Spleen (tissue), 11 donors: ENCODE measurements around the gene TFPI. TPM values are rescaled to one million over a fixed set of nuclear protein-coding genes. Genes with fewer than 3 reads are reported as not detected.

ENCODE experiments used
- DNase-seq: peaks from one replicate; pipeline ENCODE4 v3.0.0-alpha.2; 2020
- H3K27ac ChIP-seq, 8 donors: fragments of 200-600 bp; sonication (generic) in 7 of 8; 1 replicate in 4 of 8; 2 replicates in 4 of 8; pipeline versions ENCODE4 v1.5.0 to v1.8.0; 2016 to 2021; ENCODE audit warnings: inconsistent platforms in 4 of 8, mild to moderate bottlenecking in 4 of 8, moderate library complexity in 1 of 8
- H3K27me3 ChIP-seq, 7 donors: fragments of 200-600 bp; sonication (generic) in 6 of 7; replicated peaks in 1 of 7; 1 replicate in 4 of 7; 2 replicates in 3 of 7; pipeline versions ENCODE4 v1.5.0 to v1.8.0; 2016 to 2021; ENCODE audit warnings: inconsistent platforms in 3 of 7, mild to moderate bottlenecking in 1 of 7
- H3K36me3 ChIP-seq, 6 donors: fragments of 200-600 bp; sonication (generic) in 5 of 6; 1 replicate in 4 of 6; 2 replicates in 2 of 6; pipeline versions ENCODE4 v1.5.0 to v1.8.0; 2016 to 2021; ENCODE audit warnings: inconsistent platforms in 2 of 6
- H3K4me1 ChIP-seq, 6 donors: fragments of 200-600 bp; sonication (generic) in 5 of 6; 1 replicate in 3 of 6; 2 replicates in 3 of 6; pipeline versions ENCODE4 v1.5.0 to v1.8.0; 2016 to 2021; ENCODE audit warnings: inconsistent platforms in 3 of 6
- H3K4me3 ChIP-seq, 8 donors: fragments of 200-600 bp; sonication (generic) in 7 of 8; 1 replicate in 4 of 8; 2 replicates in 4 of 8; pipeline versions ENCODE4 v1.5.0 to v1.8.0; 2016 to 2021; ENCODE audit warnings: inconsistent platforms in 4 of 8, mild to moderate bottlenecking in 4 of 8, moderate library complexity in 2 of 8
- H3K9me3 ChIP-seq, 8 donors: fragments of 200-600 bp; sonication (generic) in 7 of 8; 1 replicate in 4 of 8; 2 replicates in 4 of 8; pipeline versions ENCODE4 v1.5.0 to v1.8.0; 2016 to 2021; ENCODE audit warnings: inconsistent platforms in 4 of 8
- POLR2A ChIP-seq, 3 donors: fragments of 450-650 bp; IDR thresholded peaks; one replicate each; pipeline ENCODE4 v1.5.1; 2017; ENCODE audit warnings: antibody characterized with exemption in 3 of 3, mild to moderate bottlenecking in 1 of 3
- POLR2AphosphoS5 ChIP-seq, 3 donors: sonication (generic); formaldehyde crosslinking; IDR thresholded peaks; one replicate each; pipeline ENCODE4 v1.5.1; 2017; ENCODE audit warnings: antibody characterized with exemption in 3 of 3
- WGBS, 5 donors: extraction: QIAGEN DNeasy Blood & Tissue Kit in 3 of 5; methylation state at CpG; one replicate each; pipeline versions ENCODE4 v1.1.5 to v1.1.7; 2013 to 2018; 5-methylcytosine and 5-hydroxymethylcytosine counted together
- intact Hi-C: fragments of 100-400 bp; cut with DNase I; formaldehyde crosslinking; loops from one replicate; pipeline ENCODE4 v1.15.0; 2023; ENCODE audit warnings: low total_unique reads
- polyA plus RNA-seq, 3 donors: library from polyadenylated mRNA; stranded (reverse); fragments of 200-250 nt; gene quantifications; one replicate each; pipeline ENCODE4 v1.2.1, GENCODE V29; 2013
- total RNA-seq, 7 donors: library from RNA; depleted of rRNA in 3 of 7; stranded (reverse); fragments of >200 nt in 3 of 7; fragmentation: NEBNext Ultra II Directional in 4 of 7; extraction: Animal tissue kit (Norgen Biotek cat#: 25700) in 4 of 7; gene quantifications; one replicate each; pipeline versions ENCODE4 v1.1.0 to v1.2.1, GENCODE V29; 2016 to 2021
- TF ChIP-seq, protein P1 (sequence below), 11 experiments: fragments of 200-600 bp in 7 of 11; fragments of 450-650 bp in 4 of 11; sonication (generic) in 4 of 11; IDR thresholded peaks in 8 of 11; conservative IDR thresholded peaks in 3 of 11; 1 replicate in 7 of 11; 2 replicates in 4 of 11; pipeline versions ENCODE4 v1.4.0 to v1.8.0; 2016 to 2021; ENCODE audit warnings: antibody characterized with exemption in 11 of 11, inconsistent platforms in 4 of 11, mild to moderate bottlenecking in 1 of 11
- donor health status: healthy with polysubstance abuse.
- donor health status: DM: no; HTN: no; CAD: no; lungs with moderate emphysema.
- donor health status: DM: no; HTN: no; CAD: no.
- donor health status: Bipolar disorder and iron deficiency.
- donor health status: healthy.
- donor health status: DM: no; HTN: no; CAD: no.
- donor health status: DM: yes; HTN: yes; CAD: no.

TFPI gene
- total and polyA plus RNA-seq, 10 donors, result 7.4 to 117 (median 44.8) TPM

DNA sequence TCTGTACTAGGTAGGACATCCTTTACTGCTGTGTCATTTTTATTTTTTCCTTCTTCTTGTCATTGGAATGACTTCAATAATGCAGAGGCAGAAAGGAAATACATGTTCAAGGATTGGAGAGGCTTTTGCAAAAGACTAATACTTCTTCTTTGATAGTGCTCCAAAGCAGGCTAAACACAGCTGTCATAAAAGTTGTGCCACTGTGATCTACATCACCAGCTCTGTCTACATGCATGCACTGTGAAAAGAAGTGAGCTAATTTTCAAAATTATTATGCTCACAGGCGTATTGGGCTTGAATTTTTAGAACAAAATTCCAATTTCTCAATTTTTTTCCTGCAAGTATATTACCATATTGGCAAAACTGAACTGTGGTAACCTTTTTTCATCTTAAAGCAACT is 68.7 kb downstream of the TFPI start:
- Histone ChIP-seq H3K36me3 (no peaks in the 10 kb centered on the region), H3K9me3 (no peaks in the 10 kb centered on the region), H3K4me1 (peaks cover 0 to 10% (median 5%) of the 10 kb centered on the region in 6 donors), H3K27ac (no peak overlapping the region), H3K4me3 (no peak overlapping the region), H3K27me3 (no peaks in the 10 kb centered on the region)
- intact Hi-C loops, result no loop called here
- 57 to 88% (median 65%) methylated on average over 1 of the region's 1 CpG for WGBS, 5 donors
- DNase-seq, result no peak
- TF ChIP-seq, protein P1, sequence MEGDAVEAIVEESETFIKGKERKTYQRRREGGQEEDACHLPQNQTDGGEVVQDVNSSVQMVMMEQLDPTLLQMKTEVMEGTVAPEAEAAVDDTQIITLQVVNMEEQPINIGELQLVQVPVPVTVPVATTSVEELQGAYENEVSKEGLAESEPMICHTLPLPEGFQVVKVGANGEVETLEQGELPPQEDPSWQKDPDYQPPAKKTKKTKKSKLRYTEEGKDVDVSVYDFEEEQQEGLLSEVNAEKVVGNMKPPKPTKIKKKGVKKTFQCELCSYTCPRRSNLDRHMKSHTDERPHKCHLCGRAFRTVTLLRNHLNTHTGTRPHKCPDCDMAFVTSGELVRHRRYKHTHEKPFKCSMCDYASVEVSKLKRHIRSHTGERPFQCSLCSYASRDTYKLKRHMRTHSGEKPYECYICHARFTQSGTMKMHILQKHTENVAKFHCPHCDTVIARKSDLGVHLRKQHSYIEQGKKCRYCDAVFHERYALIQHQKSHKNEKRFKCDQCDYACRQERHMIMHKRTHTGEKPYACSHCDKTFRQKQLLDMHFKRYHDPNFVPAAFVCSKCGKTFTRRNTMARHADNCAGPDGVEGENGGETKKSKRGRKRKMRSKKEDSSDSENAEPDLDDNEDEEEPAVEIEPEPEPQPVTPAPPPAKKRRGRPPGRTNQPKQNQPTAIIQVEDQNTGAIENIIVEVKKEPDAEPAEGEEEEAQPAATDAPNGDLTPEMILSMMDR (IDR thresholded peaks at IDR 0.05 in 8 of 11, conservative IDR thresholded peaks at IDR 0.05 in 3 of 11), result no peak
- TF ChIP-seq POLR2AphosphoS5 (IDR thresholded peaks at IDR 0.05) (no peak), POLR2A (IDR thresholded peaks at IDR 0.05) (no peak)

DNA sequence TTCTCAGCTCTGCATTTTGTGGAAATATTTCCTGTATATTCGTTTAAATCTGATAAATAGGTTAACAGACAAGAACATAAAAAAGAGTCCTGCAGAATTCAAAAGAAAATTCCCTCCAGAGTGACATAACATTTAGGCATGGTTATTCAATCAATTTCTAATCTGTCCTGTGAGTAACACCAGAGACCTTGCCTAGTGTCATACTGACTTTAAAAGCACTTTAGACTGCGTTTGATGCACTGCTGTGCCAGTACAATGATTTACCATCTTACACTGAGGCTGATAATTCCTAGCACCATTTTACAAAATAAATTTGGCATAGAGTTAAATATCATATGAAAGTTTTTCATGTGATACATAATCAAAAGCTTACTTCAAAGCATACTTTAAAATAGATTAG is 70.7 kb downstream of the TFPI start:
- Histone ChIP-seq H3K36me3 (no peaks in the 10 kb centered on the region), H3K4me3 (no peak overlapping the region), H3K9me3 (no peaks in the 10 kb centered on the region), H3K27ac (no peak overlapping the region), H3K27me3 (no peaks in the 10 kb centered on the region), H3K4me1 (peaks cover 0 to 7% (median 5%) of the 10 kb centered on the region in 6 donors)
- no peak for DNase-seq
- WGBS, 5 donors, result 28 to 34% (median 33%) methylated on average over 2 of the region's 2 CpGs
- intact Hi-C loops, result no loop called here
- no peak for TF ChIP-seq POLR2A (IDR thresholded peaks at IDR 0.05)
- TF ChIP-seq, protein P1 (IDR thresholded peaks at IDR 0.05 in 8 of 11, conservative IDR thresholded peaks at IDR 0.05 in 3 of 11), result no peak
- no peak for TF ChIP-seq POLR2AphosphoS5 (IDR thresholded peaks at IDR 0.05)

DNA sequence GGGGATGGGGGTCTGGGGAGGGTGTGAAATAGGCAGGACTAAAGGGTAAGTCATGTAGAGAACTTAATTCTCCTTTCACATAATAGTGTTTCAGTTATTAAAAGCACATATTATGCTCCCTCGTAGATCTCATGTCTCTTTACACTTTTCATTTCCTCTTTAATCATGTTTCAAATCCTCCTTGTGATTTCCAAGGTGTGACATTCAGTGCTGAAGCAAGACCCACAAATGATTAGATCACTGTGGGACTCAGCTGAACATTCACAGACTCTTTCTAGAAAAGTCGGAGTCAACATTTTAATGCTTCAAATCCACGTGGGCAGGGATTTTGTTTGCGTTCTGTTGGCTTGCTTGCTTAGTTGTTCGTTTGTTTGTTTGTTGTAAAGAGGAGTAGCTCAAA is 71.4 kb downstream of the TFPI start:
- intact Hi-C loops, result no loop called here
- Histone ChIP-seq H3K27me3 (no peaks in the 10 kb centered on the region), H3K27ac (no peak overlapping the region), H3K4me1 (peaks cover 0 to 8% (median 5%) of the 10 kb centered on the region in 6 donors), H3K4me3 (no peak overlapping the region), H3K36me3 (no peaks in the 10 kb centered on the region), H3K9me3 (no peaks in the 10 kb centered on the region)
- DNase-seq, result no peak
- TF ChIP-seq POLR2A (IDR thresholded peaks at IDR 0.05) (no peak), POLR2AphosphoS5 (IDR thresholded peaks at IDR 0.05) (no peak)
- 70 to 85% (median 81%) methylated on average over 5 of the region's 5 CpGs for WGBS, 5 donors

DNA sequence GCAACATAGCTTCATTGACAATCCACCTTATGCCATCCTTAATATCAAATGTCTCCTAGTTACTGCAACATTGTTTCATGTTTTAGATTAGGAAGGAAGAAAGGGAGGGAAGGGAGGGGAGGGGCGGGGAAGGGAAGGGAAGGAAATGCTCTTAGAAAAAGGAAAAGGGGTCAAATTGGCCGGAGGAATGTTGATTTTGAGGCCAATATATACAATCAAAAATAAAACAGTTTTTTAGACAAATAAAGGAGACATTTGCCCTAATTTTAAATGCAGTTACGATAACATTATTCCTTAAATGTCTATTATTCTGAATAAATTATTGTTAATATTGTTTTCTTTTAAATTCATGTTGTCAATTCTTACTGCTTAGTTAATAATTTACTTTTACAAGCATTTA is 72.7 kb downstream of the TFPI start:
- H3K27ac ChIP-seq, result no peak overlapping the region
- H3K36me3 ChIP-seq, result no peaks in the 10 kb centered on the region
- intact Hi-C loops, result no loop called here
- no peak for TF ChIP-seq POLR2AphosphoS5 (IDR thresholded peaks at IDR 0.05)
- TF ChIP-seq, protein P1 (IDR thresholded peaks at IDR 0.05 in 8 of 11, conservative IDR thresholded peaks at IDR 0.05 in 3 of 11), result no peak
- peaks cover 0 to 14% (median 9%) of the 10 kb centered on the region in 6 donors for H3K4me1 ChIP-seq
- H3K4me3 ChIP-seq, result no peak overlapping the region
- DNase-seq, result no peak
- H3K27me3 ChIP-seq, result no peaks in the 10 kb centered on the region
- 49 to 72% (median 58%) methylated on average over 3 of the region's 3 CpGs for WGBS, 5 donors
- no peaks in the 10 kb centered on the region for H3K9me3 ChIP-seq

DNA sequence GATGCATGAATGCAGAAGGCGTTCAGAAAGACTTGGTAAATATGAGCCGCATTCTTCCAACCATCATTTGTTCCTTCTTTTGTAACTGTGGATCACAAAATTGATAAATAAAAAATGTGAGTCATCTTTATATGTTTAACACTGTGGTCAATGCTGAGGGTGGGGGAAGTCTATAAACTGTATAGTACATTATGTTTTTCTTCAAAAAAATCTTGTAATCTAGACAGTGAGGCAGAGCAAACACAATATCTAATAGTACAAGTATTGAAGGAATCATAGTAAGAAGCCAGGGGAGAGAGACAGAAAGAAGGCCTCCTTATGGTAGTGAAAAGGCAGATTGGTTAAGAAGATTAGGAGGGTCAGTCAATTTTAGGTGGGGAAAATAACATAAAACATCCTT is 75.5 kb downstream of the TFPI start:
- H3K9me3 ChIP-seq, result no peaks in the 10 kb centered on the region
- WGBS, 5 donors, result 89 to 98% (median 95%) methylated on average over 2 of the region's 2 CpGs
- H3K27ac ChIP-seq, result no peak overlapping the region
- intact Hi-C loops, result no loop called here
- no peaks in the 10 kb centered on the region for H3K27me3 ChIP-seq
- H3K4me3 ChIP-seq, result no peak overlapping the region
- no peak for DNase-seq
- peaks cover 0 to 8% (median 6%) of the 10 kb centered on the region in 6 donors for H3K4me1 ChIP-seq
- TF ChIP-seq, protein P1 (IDR thresholded peaks at IDR 0.05 in 8 of 11, conservative IDR thresholded peaks at IDR 0.05 in 3 of 11), result no peak
- no peak for TF ChIP-seq POLR2AphosphoS5 (IDR thresholded peaks at IDR 0.05)
- no peak for TF ChIP-seq POLR2A (IDR thresholded peaks at IDR 0.05)
- H3K36me3 ChIP-seq, result no peaks in the 10 kb centered on the region
